ENCODE results near the gene ANKRD27. TPM values are rescaled to one million over a fixed set of nuclear protein-coding genes. Genes with fewer than 3 reads are reported as not detected.
"Not testable (repeated sequence)": the region's sequence is repeated elsewhere in the genome, so short reads cannot be mapped to it uniquely, and the experiment has no call there.

Gene ANKRD27
- polyA plus RNA-seq, 10 donors: 9.3 to 15.4 (median 12.0) TPM

DNA sequence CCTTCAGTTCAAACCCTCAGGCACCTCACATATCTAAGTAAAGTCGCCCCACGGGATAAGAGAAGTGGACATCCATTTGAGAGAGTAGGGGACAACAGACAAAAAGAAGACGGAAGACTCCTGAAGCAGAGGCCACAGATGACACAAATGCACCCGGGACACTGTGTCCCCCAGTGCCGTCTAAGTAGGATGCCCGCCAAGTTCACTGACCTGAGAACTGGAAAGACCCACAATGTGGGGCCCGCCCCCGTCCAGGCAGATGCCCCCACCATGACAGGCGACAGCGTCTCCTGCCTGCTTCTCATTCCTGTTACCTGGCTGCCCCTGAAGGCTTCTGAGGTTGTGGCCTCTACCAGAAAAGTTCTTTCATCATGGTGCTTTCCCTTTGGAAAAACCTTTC lies 16.9 kb downstream of the ANKRD27 start:
- no peak for DNase-seq

DNA sequence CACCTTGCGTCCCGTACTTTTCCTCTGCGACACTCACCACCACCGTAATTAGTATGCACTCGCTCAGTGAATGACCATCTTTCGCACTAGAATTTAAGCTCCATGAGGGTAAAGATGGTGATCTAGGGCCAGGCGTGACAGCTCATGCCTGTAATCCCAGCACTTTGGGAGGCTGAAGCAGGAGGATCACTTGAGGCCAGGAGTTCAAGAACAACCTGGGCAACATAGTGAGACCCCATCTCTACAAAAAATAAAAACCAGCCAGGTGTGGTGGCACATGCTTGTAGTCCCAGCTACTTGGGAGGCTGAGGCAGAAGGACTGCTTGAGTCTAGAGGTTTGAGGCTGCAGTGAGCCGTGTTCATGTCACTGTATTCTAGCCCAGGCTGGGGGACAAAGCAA lies 18.6 kb downstream of the ANKRD27 start:
- not testable (repeated sequence) for DNase-seq

DNA sequence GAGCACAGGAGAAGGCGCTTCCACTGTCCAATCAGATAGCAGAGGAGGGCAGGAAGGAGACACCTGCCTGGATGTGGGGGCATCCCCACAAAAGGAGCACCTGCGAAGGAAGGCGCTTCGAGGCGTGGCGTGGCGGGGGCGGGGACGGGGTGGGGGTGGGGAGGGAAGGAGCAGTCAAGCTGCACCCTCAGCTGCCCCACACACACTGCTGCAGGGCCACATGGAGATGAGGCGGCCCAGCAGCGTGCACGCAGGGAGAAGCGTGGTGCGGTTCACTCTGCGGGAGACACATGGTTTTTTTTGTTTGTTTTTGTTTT lies 21.4 kb downstream of the ANKRD27 start:
- no peak for DNase-seq

DNA sequence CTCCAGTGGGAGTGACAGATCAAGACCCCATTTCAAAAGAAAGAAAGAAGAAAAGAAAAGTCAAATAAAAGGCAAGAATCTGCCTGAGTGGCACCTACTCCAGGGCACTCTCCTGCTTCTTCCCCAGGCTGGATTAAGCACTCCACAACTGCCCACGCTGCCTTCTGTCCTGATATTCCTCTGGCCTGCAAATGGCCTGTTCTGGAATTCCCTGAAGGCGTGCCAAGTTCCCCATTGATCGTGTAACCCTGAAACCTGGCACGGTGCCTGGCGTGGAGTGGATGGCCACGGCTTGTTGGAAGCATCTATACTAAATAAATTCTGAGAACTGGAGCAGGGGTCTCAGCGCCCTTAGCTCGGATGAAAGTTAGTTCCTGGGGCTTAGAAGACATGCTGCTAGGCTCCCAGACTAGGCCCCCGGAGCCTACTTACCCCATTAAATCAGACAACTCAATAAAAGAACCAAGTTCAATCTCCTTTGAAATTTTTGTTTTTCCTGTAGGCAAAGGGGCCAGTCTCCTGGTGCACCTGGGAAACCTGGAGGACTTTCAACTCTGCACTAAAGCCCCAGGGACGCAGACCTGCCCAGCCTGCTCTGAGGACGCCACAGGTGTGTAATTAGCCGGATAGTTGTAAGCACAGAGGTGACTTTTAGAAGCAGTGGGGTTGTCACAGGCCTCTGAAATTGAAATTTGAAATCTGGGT lies 21.9 kb downstream of the ANKRD27 start:
- DNase-seq: peak in 1 of 3 donors; percentile 24

DNA sequence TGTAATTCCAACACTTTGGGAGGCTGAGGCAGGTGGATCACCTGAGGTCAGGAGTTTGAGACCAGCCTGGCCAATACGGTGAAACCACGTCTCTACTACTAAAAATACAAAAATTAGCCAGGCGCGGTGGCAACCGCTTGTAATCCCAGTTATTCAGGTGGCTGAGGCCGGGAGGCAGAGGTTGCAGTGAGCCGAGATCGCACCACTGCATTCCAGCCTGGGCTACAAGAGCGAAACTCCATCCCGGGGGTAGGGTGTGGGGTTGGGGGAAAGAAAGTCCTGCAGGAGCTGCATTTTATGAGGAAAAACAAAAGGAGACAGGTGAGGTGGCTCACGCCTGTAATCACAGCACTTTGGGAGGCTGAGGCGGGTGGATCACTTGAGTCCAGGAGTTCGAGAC lies 22.6 kb downstream of the ANKRD27 start:
- DNase-seq: not testable (repeated sequence)

- peak in 2 of 3 donors; percentile 27 to 51 for DNase-seq
These were observed 23.2 kb downstream of the ANKRD27 start for GRCh38 chr19:32651729-32652140.

DNA sequence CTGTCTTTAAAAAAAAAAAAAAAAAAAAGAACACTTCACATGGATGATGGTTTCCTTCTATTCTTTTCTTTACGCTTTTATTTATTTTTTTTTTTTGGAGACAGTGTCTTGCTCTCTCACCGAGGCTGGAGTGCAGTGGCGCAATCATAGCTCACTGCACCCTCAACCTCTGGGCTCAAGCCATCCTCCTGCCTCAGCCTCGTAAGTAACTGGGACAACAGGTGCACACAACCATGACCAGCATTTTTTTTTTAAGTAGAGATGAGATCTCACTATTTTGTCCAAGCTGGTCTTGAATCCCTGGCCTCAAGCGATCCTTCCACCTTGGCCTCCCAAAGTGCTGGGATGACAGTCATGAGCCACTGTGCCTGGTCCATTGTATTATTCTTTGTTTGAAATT lies 24.3 kb downstream of the ANKRD27 start:
- DNase-seq: no peak

DNA sequence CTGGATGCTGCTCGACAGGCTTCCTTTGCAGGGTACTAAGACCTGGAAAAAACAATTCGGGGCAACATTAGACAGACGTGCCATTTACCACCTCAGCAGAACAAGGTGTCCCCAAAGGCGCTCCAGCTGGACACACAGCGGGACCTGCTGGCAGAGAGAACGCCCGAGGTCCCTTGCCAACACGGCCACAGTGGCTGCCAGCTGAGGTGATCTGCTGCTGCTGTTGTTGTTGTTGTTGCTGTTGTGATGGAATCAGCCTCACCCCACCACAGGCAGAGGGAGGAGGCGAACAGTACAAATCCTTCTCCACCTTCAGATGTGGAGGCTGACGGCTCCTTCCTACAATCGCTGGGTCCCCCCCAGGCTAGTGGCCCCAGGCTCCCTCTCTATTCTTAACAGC lies 25.2 kb downstream of the ANKRD27 start:
- DNase-seq: no peak

- no peak for DNase-seq
These were observed 27.6 kb downstream of the ANKRD27 start for GRCh38 chr19:32647361-32647760.

DNA sequence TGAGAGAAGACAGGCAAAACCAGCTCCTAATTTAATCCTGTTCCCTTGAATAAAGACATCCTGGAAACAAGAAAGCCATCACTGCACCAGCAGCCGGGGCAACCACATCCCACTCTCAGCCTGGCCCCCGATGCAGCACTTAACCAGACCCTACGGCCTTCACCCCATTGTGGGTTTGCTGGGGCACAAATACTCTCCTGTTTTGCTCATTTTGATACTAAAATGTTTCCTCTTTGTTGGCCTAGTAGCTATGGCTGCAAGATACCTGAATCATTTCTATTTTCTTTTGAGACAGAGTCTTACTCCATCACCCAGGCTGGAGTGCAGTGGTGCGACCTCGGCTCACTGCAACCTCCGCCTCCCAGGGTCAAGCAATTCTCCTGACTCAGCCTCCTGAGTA lies 28.4 kb downstream of the ANKRD27 start:
- no peak for DNase-seq

- DNase-seq: no peak
These were observed 32.2 kb downstream of the ANKRD27 start for GRCh38 chr19:32642771-32643170.

DNA sequence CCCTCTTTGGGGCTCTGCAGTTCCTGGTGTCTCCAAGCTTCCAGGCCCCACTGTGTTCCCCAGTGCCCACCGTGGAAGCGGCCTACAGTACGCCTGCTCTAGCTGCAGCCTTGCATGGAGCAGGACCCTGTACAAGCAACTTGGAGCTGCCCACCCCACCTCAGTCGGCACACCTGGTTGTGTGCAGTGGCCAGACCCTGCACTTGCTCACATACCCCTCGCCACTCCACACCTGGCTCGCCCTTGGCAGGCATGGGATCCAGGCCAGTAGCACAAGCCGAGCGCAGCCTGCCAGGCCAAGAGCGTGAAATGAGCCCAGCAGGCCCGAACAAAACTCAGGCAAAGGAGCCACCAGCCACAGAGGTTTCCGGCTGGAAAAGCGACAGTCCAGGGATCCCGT lies 36.4 kb downstream of the ANKRD27 start:
- no peak for DNase-seq

DNA sequence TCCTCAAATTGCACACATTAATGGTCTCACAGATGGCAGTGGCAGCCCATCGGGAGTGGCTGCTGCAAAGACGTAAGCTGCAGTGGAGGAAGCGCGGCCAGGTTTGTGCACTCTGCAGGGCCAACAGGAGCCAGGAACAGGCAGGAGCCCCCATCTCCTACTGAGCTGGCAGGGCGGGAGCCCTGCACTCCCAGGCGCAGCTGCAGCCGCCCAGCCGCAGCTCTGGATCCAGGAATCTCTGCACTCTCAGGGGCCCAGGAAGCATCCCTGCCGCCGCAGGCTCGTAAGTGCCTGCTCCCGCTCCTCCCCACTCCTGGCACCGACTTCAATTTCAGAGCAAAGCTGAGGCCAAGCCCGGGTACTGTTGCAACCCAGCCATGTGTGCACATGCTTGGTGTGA lies 37.5 kb downstream of the ANKRD27 start:
- DNase-seq: no peak

GRCh38 chr19:32631381-32631780 lies 43.6 kb downstream of the ANKRD27 start:
- no peak for DNase-seq

- no peak for DNase-seq
These were observed 44.6 kb downstream of the ANKRD27 start for GRCh38 chr19:32630338-32630737.

DNA sequence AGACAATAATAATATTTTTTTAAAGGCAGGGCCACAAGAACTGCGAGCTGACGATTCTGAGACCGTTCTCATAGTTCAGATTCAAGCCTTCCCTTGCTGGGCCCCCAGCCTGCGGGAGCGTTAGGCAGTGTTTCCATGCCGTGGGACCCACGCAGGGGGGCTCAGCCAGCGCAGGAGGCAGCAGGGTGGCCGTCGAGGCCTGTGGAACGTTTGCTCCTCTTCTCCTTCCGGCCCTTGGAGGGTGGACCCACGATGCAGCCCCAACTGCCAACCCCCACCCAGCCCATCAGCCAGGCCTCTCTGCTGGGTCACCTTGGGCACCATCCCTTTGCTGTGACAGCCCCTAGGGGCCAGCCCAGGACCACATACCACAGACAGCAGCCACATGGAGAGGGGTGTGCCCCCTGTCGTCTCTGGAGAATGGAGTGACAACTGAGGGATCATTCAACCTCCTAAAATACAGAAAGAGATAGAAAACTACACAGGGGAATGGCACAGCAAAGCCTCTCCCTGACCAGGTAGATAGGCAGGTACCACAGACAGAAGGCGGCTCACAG lies 47.2 kb downstream of the ANKRD27 start:
- no peak for DNase-seq

GRCh38 chr19:32626969-32627368 lies 48.0 kb downstream of the ANKRD27 start:
- DNase-seq: no peak

DNA sequence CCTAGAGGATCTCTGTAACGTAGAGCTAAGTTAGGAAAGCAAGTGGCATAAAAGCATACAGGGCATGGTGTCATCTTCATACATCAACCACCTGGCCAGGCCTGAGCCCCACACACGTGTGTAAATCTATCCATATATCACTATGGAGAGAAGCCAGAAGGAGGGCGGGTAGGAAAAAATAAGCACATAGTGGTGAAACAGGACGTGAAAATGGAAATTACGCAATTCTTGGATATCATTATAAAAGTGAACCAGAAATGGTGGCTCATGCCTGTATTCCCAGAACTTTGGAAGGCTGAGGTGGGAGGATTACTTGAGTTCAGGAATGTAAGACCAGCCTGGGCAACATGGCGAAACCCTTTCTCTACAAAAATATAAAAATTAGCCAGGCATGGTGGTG lies 50.6 kb downstream of the ANKRD27 start:
- DNase-seq: no peak

GRCh38 chr19:32622002-32622401 lies 53.0 kb downstream of the ANKRD27 start:
- DNase-seq: no peak

GRCh38 chr19:32619051-32619685 lies 55.8 kb downstream of the ANKRD27 start:
- no peak for DNase-seq

DNA sequence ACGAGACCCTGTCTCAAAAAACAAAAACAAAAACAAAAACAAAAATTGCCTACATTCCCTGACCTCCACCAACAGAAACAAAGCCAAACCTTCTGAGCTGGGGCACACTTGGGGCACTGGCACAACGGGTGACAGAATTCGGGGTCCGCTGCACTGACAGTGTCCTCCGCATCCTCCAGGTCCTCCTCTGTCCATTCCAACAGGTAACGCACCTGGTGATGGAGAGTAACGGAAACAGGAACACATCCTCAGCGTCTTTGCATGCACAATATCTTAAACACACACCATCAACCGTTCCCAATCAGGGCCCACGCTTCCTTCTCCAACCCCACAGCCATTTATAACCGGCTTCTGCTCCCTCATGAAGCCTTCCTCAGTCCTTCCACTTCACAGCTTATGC lies 59.4 kb downstream of the ANKRD27 start:
- no peak for DNase-seq

DNA sequence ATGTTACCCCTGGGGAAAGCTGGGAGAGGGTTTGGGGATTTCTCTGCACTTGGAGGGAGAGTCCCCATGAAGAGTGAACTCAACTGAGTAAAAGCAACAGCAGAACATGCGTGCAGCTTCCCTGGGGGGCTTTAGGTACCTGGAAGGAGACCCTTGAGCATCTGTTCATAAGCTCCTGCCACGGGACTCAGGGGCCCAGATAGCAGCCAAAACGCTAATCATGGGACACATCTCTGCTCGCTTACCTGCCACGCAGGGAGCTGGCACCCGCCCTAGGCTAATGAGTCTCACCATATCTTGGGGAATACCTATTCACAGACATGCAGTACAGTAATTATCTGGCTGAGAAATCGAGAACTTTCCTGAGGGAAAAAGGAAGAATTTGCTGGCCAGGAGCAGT lies 60.1 kb downstream of the ANKRD27 start:
- DNase-seq: no peak

DNA sequence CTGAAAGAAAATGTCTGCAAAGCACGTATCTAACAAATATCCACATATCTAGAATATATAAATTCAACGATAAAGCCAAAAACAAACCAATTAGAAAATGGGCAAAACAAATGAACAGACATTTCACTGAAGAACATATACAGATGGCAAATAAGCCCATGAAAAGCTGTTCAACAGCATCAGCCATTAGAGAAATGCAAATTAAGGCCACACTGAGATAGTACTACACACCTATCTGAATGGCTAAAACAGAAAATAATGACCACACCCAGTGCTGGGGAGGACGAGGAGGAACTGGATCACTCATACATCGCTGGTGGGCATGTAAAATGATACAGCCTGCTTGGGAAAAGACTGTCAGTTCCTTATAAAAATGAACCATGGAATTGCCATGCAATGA lies 62.0 kb downstream of the ANKRD27 start:
- no peak for DNase-seq

- DNase-seq: no peak
These were observed 63.8 kb downstream of the ANKRD27 start for GRCh38 chr19:32611161-32611560.
